OCI-LY3 (cell line): ENCODE measurements around the gene CREB3L1.

ENCODE experiments used
- H2AFZ ChIP-seq: fragments of 200-600, 300-600 bp; shearing (Covaris generic); 2 replicates; pipeline ENCODE4 v1.6.0; 2014; ENCODE audit warnings: antibody characterized with exemption, low read depth, low read length
- H3K27ac ChIP-seq: fragments of 200-600, 300-600 bp; sonication (generic); 2 replicates; pipeline ENCODE4 v1.5.1; 2014; ENCODE audit warnings: mild to moderate bottlenecking, low read length, moderate library complexity, mixed read lengths
- H3K27me3 ChIP-seq: fragments of 200-600, 300-600 bp; sonication (generic); 2 replicates; pipeline ENCODE4 v1.6.1; 2014; ENCODE audit warnings: low read depth, low read length, mixed read lengths
- H3K36me3 ChIP-seq: fragments of 200-600, 300-600 bp; sonication (generic); replicated peaks from 2 replicates; pipeline ENCODE3; 2014; ENCODE audit warnings: low read depth, low read length, mixed read lengths
- H3K4me1 ChIP-seq: fragments of 300-600, 200-600 bp; sonication (generic); 2 replicates; pipeline ENCODE4 v1.6.1; 2014; ENCODE audit warnings: low read length, mixed read lengths
- H3K4me2 ChIP-seq: fragments of 200-600, 300-600 bp; sonication (generic); 2 replicates; pipeline ENCODE4 v1.6.1; 2014; ENCODE audit warnings: low read length, mixed read lengths
- H3K4me3 ChIP-seq: fragments of 300-600, 200-600 bp; sonication (generic); 2 replicates; pipeline ENCODE4 v1.5.1; 2014; ENCODE audit warnings: antibody characterized with exemption, mild to moderate bottlenecking, low read length, moderate library complexity
- H3K79me2 ChIP-seq: fragments of 300-600, 200-600 bp; shearing (Covaris generic); 2 replicates; pipeline ENCODE4 v1.6.1; 2014; ENCODE audit warnings: mild to moderate bottlenecking, low read length, mixed read lengths
- H3K9ac ChIP-seq: fragments of 300-600, 200-600 bp; shearing (Covaris generic); 2 replicates; pipeline ENCODE4 v1.6.0; 2014; ENCODE audit warnings: mild to moderate bottlenecking, low read length, moderate library complexity
- H3K9me3 ChIP-seq: fragments of 200-600, 300-600 bp; shearing (Covaris generic); 2 replicates; pipeline ENCODE4 v1.6.1; 2014; ENCODE audit warnings: low read length, mixed read lengths; ENCODE audit not compliant: insufficient read depth
- H4K20me1 ChIP-seq: fragments of 200-600, 300-600 bp; sonication (generic); 2 replicates; pipeline ENCODE4 v1.6.1; 2016; ENCODE audit warnings: low read length, mixed read lengths; ENCODE audit not compliant: insufficient read depth
- EZH2phosphoT487 ChIP-seq: fragments of 200-600 bp; shearing (Covaris generic); IDR thresholded peaks from 2 replicates; pipeline ENCODE4 v1.6.1; 2018; ENCODE audit warnings: antibody characterized with exemption, mixed run types, low read depth
- TF ChIP-seq, protein P1 (sequence below): fragments of 200-600, 300-600 bp; sonication (generic); IDR thresholded peaks from 2 replicates; pipeline ENCODE4 v1.5.1; 2014; ENCODE audit warnings: antibody characterized with exemption, low read length, low read depth

CREB3L1 gene

GRCh38 chr11:46259971-46260560, 17.4 kb upstream of the CREB3L1 start:
- Histone ChIP-seq H3K9ac (peak overlapping the region; percentile 32; the same call in 1 of the 2 replicates), H3K27me3 (no peaks in the 10 kb centered on the region), H4K20me1 (no peaks in the 10 kb centered on the region), H3K36me3 (no peaks in the 10 kb centered on the region), H2AFZ (peak overlapping the region; percentile 72), H3K4me2 (peak overlapping the region; percentile 44), H3K27ac (peak overlapping the region; percentile 77), H3K4me3 (peak overlapping the region; percentile 23; the same call in 1 of the 2 replicates), H3K79me2 (no peaks in the 10 kb centered on the region), H3K9me3 (no peaks in the 10 kb centered on the region), H3K4me1 (peaks cover 44% of the 10 kb centered on the region)
- TF ChIP-seq, protein P1, sequence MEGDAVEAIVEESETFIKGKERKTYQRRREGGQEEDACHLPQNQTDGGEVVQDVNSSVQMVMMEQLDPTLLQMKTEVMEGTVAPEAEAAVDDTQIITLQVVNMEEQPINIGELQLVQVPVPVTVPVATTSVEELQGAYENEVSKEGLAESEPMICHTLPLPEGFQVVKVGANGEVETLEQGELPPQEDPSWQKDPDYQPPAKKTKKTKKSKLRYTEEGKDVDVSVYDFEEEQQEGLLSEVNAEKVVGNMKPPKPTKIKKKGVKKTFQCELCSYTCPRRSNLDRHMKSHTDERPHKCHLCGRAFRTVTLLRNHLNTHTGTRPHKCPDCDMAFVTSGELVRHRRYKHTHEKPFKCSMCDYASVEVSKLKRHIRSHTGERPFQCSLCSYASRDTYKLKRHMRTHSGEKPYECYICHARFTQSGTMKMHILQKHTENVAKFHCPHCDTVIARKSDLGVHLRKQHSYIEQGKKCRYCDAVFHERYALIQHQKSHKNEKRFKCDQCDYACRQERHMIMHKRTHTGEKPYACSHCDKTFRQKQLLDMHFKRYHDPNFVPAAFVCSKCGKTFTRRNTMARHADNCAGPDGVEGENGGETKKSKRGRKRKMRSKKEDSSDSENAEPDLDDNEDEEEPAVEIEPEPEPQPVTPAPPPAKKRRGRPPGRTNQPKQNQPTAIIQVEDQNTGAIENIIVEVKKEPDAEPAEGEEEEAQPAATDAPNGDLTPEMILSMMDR: no peak
- TF ChIP-seq EZH2phosphoT487: no peak

DNA sequence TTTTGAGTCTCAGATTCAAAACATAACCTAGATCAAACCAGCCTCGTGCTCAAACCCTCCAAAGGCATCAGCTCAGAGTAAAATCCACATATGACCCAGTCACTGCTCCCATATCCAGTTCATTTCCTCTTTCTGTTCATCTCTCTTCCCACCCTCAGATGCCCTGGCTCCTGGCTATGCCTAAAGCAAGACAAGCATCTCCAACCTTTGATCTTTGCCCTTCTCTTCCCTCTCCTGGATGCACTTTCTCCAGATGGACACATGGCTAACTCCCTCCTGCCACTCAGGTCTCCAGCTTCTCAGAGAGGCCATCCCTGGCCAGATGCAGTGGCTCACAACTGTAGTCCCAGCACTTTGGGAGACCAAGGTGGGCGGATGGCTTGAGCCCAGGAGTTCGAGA, 14.3 kb upstream of the CREB3L1 start:
- no peaks in the 10 kb centered on the region for H4K20me1 ChIP-seq
- TF ChIP-seq EZH2phosphoT487: no peak
- TF ChIP-seq, protein P1: no peak

DNA sequence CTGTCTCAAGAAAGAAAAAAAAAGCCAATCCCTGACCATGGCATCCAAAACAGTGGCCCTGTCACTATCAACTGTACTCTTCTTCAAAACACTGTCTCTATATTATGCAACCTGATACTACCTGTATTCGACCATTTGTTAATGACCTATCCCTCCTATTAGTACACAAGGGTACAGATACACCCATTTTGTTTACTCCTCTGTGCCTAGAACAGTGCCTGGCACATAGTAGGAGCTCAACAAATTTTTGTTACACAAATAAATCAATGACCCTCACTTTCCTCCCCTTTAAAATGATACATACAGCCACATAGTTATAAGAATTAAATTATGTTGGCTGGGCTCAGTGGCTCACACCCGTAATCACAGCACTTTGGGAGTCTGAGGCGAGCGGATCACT, 13.4 kb upstream of the CREB3L1 start:
- H3K9me3 ChIP-seq: no peaks in the 10 kb centered on the region
- no peaks in the 10 kb centered on the region for H3K36me3 ChIP-seq
- no peaks in the 10 kb centered on the region for H4K20me1 ChIP-seq
- H3K4me2 ChIP-seq: no peak overlapping the region
- no peak overlapping the region for H2AFZ ChIP-seq
- peaks cover 81% of the 10 kb centered on the region for H3K4me1 ChIP-seq
- no peak overlapping the region for H3K4me3 ChIP-seq
- no peak overlapping the region for H3K27ac ChIP-seq
- no peaks in the 10 kb centered on the region for H3K79me2 ChIP-seq
- H3K9ac ChIP-seq: no peak overlapping the region
- no peaks in the 10 kb centered on the region for H3K27me3 ChIP-seq
- TF ChIP-seq EZH2phosphoT487: no peak
- TF ChIP-seq, protein P1: no peak

More for the DNA sequence above, 14.3 kb upstream of the CREB3L1 start:
- H3K79me2 ChIP-seq: no peaks in the 10 kb centered on the region
- H3K27me3 ChIP-seq: no peaks in the 10 kb centered on the region
- no peak overlapping the region for H3K4me3 ChIP-seq
- peak overlapping the region; percentile 48 for H3K27ac ChIP-seq
- H3K4me1 ChIP-seq: peaks cover 74% of the 10 kb centered on the region
- H3K36me3 ChIP-seq: no peaks in the 10 kb centered on the region
- peak overlapping the region; percentile 27 for H3K4me2 ChIP-seq
- H3K9ac ChIP-seq: peak overlapping the region; percentile 9; the same call in 1 of the 2 replicates
- no peak overlapping the region for H2AFZ ChIP-seq
- no peaks in the 10 kb centered on the region for H3K9me3 ChIP-seq

- Histone ChIP-seq H3K4me3 (no peak overlapping the region), H3K36me3 (no peaks in the 10 kb centered on the region), H2AFZ (peak overlapping the region; percentile 56; the same call in 1 of the 2 replicates), H3K79me2 (no peaks in the 10 kb centered on the region), H3K27ac (peak overlapping the region; percentile 96), H3K27me3 (no peaks in the 10 kb centered on the region), H3K9me3 (no peaks in the 10 kb centered on the region), H3K4me2 (peak overlapping the region; percentile 74), H3K9ac (peak overlapping the region; percentile 63), H4K20me1 (no peaks in the 10 kb centered on the region), H3K4me1 (peaks cover 86% of the 10 kb centered on the region)
- TF ChIP-seq, protein P1: no peak
- no peak for TF ChIP-seq EZH2phosphoT487
Measured at GRCh38 chr11:46264976-46265375, 12.5 kb upstream of the CREB3L1 start.
